NCI-H1048 (cell line): Measurements from ENCODE around the gene RPAIN.

Experiments used
- DNase-seq: peaks from one replicate; lab custom pipeline; 2025; lab: John Stamatoyannopoulos, UW

The RPAIN gene, protein sequence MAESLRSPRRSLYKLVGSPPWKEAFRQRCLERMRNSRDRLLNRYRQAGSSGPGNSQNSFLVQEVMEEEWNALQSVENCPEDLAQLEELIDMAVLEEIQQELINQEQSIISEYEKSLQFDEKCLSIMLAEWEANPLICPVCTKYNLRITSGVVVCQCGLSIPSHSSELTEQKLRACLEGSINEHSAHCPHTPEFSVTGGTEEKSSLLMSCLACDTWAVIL

DNA sequence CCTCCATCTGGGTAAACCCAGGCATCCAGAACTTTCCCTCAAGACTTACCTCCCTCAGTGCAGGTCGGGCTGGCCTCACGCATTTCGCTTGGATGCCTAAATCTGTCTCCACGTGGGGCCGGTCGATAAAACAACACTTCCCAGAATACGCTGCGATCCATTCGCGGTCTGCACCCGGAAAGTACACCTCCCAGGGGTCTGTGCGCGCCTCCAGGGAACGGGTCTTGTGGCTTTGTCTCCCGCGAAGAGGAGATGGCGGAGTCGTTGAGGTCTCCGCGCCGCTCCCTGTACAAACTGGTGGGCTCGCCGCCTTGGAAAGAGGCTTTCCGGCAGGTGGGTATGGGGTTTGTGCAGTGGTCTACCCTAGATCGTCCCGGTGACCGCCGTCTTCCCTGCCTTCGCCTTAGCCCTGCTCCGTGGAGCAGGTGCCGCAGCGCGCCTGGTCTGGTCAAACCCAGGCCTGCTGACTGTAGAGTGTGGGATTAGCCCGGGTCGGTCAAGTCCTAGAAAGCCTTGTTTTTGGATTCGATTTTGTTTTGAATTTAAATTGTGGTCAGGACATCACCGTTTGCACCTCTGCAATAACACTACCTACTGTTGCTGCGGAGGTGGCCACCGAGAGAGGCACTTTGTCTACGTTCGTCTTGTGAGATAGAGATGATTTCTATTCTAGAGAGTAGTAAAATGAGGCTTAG lies at the start of gene RPAIN:
RPAIN (plus strand) TSS at position 224 of the 695 bp plus-strand sequence; CDS start at position 253, 29 bp downstream.
- DNase-seq = peak; percentile 86

DNA sequence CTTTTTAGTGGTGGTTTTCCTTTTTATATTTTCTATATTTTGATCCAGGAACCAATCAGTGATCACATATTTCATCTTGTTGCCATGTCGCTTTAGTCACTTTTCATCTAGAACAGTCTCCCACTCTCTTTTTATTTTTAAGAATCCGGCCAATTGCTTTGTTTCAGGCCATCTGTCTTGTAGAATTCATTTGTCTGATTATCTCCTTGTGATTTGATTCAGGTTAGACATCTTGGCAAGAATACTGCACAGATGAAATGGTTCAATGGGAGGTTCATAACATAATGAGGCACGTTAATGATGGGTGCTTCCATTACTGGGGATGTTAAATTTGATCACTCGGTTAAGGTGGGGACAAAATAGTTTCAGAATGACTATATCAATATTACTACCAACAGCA lies 49.6 kb upstream of the RPAIN start:
- no peak for DNase-seq

DNA sequence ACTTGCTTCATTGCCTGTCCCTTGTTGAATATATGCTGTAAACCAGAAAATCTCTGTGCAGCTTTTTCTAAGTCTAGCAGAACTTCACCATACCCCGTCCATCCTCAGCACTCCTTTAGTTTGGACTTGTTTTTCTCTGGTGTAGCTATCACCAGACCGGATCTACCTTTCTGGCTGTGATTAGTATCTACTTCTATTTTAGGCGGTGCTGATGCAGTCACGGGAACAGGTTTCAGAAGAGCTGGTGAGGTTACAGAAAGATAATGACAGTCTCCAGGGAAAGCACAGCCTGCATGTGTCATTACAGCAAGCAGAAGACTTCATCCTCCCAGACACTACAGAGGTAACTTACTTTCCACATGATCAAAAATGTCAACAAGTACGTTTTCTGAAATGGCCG lies 46.9 kb upstream of the RPAIN start:
- DNase-seq = no peak

DNA sequence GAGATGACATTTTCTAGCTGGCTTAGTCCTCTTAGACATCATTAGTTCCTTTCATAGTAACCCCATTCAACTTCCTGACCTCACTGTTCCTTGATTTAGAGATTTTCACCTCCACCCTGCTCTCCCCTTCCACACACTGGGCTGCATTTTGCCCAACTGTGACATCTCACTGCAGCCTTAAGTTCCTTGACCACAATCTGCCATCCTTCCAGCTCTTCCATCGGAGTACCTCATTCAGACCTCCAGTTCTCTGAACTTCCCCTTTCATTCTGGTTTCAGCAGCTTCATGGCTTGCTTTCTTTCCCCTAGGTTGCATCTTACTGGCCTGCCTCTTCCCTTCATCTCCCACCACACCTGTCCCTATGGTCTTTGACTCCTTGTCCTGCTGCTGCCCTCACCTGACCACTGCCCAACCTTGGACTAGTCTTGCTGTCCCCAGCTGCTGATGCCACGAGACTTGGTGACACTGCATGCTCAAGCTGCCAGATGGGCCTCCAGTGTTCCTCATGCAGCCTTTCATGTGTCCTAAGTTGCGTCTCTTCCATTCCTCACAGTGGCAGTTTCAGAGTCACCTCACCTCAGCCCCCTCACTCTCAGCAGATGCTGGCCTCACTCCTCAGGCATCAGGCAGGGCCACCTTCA lies 41.3 kb upstream of the RPAIN start:
- DNase-seq = no peak

DNA sequence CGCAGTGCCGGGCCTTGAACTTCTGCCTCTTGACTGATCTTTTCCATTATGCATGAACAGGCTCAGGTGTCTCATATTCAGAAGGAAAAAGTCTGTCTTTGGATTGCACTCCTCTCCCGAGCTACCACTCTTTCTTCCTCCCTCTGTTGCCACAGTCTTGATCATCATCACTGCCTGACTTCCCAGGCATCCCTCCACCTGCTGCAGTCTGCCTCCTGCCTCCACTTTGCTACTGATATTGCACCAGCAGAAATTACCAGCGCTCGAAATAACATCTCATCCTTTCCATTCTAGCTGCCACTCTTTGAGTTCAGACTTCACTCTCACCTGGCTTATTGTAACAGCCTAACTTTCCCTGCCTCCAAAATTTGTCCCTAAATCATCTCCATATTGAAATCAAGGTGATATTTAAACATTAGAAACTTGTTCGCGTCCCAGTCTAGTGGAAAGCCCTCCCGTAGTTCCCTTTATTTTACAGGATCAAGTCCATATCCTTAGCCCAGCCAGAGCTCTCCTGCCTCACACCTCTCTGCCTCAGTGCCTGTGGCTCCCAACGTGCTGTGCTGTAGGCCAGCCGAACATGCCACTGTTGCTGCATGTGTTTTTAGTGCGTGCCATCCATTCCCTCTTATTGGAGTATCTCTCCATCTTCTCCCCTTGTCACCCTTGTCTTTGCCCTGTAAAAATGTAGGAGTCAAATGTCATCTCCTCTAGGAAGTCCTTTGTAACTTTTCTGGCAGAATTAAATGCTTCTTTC lies 40.5 kb upstream of the RPAIN start:
- DNase-seq = no peak

DNA sequence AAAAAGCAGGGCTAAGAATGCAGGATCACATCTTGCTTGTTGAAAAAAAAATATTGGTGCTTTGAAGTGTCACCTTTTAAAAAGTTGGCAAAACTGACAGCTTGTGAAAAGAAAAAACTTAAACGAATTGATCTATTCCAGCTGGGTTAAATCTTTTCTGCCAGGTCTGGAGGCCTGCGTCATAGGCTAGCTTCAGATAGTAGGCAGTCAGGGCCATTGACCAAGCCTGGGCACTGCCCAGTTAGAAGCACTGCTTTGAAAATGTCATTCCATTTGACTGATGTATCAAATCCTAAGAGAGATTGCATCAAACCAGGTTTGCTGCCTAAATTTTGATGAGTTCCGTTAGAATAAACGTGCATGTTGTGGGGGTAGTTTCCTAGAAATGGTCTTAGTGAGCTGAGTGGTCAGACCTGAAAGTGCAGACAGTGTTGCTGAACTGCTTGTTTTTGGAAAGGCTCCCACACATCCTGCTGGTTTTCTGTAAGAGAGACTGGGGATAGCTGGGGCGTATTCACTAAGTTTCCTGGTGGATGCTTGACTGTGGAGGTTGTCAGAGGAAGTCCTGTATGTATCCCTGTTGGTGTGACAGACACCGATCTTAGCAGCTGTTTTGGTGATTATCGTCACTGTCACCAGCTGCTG lies 39.4 kb upstream of the RPAIN start:
- DNase-seq = no peak

DNA sequence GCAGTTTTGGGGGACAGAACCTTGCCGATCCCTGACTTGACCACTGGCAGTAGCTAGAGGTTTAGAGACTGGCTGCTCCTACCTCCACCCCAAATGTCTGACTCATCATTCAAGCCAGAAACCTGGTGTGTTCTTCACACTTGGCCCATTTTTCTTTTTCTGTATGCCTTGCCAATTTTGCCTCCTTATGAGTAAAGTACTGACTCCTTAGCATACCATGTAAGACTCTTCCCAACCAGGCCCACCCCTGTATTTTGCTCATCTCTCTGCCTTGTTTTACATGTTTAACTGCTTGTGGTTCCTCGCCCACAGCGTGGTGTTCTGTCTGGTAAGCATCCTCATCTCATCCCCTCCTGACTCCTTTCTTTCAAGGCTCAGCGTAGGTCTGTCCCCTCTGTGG lies 38.4 kb upstream of the RPAIN start:
- no peak for DNase-seq

DNA sequence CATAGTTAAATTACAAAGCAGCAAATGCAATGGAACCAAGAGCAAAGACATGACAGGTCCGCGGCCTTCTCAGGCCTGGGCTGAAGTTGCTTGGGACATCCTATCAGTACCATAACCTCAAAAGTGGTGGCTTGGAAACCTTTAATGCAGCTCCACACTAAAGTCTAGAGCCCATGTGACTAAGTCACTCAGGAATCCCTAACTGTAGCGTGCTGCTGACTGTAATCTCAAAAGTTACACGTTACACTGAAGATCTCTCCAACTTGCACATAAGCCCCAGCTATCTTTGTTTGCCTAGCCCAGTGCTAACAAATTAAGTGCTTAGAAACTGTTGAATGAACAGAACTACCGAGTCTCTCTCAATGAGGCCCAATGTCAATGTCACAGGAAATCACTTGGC lies 28.3 kb upstream of the RPAIN start:
- DNase-seq = no peak

DNA sequence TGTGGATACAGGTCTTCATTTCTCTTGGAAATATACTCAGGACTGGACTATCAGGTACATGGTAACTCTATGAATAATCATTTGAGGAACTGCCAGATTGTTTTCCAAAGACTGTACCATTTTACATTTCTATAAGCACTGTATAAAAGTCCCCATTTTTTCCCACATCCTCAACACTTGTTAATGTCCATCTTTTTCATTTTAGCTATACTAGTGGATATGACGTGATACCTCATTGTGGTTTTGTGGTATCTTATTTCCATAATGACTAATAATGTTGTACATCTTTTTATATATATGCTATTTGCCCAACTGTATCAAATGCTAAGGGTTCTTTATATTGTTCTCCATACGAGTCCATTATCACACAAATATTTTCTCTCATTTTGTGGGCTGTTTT lies 23.4 kb upstream of the RPAIN start:
- no peak for DNase-seq

DNA sequence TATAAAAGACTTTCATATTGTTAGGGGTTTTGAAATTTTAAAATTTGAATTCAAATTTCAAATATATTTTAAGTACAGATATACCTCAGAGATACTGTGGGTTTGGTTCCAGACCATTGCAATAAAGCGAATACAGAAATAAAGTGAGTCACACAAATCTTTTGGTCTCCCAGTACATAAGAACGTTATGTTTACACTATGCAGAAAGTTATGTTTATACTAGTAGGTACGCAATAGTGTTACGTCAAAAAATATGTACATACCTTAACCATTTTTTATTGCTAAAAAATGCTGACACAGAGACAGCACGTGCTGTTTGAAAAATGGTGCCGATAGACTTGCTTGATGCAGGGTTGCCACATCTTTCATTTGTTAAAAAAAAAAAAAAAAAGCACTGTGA lies 20.2 kb upstream of the RPAIN start:
- DNase-seq = no peak

DNA sequence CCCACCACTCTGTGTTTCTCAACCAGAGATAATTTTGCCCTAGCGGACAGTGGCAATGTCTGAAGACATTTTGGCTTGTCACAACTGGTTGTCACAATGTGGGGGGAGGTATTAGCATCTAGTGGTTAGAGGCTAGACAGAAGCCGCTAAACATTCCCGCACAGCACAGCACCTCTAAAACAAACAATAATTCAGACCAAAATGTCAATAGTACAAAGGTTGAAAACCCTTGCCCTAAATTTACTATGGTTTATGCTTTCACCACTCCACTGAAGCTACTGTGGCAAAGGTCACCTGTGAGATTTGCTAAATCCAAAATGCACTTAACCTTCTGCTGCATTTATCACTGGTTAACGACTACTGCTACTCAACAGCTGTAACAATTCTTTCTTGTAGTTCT lies 14.6 kb upstream of the RPAIN start:
- no peak for DNase-seq

DNA sequence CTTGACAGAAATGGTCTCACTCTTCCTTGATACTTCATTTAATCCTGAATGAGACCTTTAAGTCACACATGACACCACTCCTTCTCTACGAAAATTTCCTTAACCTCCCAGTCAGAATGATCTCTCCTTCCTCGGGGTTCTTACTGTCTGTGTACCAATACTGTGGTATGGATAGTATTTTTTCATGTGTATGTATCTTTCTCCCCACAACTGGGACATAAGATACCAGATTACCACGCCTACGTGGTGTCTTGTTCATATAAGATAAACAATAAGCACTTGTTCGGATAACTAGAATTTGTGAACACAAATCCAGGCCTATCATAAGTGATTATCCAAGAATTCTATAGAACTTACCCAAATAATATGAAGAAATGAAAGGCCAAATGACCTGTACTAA lies 11.8 kb upstream of the RPAIN start:
- DNase-seq = no peak

DNA sequence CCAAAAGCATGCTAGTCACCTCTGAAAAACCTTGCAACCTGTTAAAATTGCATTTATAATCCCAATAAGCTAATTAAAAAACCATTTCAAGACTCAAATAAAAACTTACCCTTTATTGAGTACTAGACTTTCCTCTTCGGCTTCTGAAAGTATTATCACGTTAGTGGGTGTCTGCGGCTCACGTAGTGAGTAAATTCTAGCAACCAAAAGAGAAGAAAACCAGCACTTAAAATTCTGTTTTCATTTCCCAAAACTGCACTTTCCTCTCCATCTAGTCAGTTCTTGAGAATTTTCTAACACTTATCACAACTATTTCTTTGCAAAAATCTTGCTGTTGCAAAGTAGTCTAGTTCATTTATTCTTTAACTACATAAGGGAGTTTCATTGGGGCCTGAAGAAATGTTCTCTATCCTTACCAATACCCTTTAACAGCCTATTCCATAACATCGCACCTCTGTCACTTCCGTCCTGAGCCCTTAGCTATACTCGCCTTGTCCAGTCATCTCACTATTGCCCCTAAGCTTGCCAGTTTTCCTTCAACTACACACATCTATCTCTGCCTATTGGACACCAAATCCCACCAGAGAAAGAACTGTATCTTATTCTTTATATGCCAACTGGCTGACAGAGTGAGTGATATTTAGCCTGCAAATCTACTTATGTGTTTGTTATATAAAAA lies 9.2 kb upstream of the RPAIN start:
- no peak for DNase-seq

DNA sequence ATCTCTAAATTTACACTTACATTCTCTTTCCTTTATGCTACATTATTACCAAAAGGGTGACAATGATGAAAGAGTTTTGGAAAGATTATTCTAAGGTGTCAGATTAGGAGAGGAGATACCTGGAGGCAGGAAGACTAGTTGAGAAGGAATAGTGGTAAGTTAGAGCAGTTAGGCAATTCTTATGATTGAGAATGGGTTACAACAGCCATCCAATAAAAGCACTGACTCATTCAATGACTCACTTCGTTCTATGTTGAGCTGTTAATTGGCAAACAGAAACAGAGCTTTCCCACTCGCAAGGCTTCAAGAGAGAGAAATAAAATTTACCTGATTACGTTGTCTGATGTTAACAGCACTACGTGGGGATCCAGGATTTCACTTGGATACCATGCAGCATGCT lies 6.3 kb upstream of the RPAIN start:
- DNase-seq = no peak

DNA sequence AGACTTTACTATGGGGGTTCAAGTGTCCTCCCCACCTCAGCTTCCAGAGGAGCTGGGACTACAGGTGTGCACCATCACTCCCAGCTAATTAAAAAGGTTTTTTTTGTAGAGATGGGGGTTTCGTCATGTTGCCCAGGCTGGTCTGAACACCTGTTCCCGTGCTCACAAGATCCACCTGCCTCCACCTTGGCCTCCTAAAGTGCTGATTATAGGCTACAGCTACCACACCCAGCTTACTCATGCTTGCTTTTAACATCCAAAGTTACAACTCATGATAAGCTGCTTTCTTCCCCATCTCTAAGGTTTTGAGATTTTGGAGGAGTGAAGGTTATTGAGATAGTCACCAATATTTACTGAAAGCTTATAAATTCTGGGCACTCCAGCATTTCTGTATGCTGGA lies 3.1 kb upstream of the RPAIN start:
- DNase-seq = no peak

DNA sequence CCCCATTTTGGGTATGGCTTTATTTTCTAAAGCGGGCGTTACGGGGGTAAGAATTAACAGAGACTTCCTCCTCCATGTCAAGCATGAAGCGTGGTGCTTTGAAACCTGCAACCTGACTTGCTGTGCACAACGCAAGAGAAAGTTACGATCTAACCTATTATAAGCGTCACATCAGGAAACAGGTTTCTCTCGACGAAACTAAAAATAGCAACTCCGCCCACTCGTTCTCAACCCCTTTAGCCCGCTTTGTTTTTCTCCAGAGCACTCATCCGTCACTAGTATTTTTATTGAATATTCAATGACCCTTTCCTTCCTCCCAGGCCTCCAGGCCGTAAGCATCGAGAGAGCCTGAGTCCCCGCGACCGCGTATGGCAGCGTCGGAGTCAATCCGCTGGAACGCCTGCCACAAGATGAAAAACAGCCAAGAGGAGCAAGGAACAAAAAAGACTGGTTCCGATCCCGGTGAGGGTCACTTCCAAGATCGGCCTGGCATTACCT lies 1.1 kb upstream of the RPAIN start:
- no peak for DNase-seq

DNA sequence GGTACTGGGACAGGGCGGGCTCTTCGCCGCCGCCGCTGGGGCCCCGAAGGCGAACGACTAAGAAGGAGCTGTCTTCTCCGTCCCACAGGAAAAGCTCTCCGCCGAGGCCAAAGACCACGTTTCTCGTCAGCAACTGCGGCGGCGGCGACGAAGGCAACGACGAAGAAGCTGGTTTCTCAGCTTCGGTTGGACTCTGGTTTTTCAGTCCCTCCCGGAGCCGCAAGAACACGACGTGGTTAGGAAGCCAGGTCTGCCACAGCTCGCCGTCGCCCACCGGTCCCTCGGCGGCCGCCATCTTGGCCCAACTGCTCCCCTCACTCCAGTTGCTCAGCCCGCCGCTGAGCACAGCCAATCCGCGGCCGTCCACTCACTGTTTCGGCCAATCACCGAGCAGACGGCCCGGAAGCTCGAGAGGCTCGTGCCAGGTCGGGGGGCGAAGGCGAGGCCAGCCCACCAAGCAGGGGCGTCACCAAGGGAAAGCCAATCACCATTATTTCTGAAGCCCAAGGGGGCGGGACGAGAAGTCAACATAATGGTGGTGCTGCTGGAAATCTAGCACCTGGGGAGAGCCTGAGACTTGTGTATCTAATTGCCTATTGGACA lies 525 bp upstream of the RPAIN start, which contains the start of gene NUP88:
NUP88 (minus strand) TSS at position 307 of the 603 bp plus-strand sequence; CDS start at position 295, 12 bp downstream.
- peak; percentile 86 for DNase-seq

DNA sequence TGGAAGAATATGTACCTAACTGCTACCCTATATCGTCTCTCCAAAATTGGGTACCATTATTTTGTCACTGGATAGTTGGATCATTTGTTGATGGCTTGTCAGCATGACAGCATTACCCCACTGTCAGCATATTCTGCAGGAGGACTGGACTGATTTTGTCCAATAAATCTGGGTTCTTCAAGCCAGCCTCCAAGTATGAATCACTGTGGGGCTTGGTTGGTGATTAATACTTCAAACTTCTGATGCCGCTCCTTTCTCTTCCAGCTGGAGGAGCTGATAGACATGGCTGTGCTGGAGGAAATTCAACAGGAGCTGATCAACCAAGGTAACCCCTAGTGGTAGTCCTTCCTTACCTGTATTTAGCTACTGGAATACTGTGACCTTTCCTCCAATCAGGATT lies 2.5 kb downstream of the RPAIN start:
- no peak for DNase-seq

DNA sequence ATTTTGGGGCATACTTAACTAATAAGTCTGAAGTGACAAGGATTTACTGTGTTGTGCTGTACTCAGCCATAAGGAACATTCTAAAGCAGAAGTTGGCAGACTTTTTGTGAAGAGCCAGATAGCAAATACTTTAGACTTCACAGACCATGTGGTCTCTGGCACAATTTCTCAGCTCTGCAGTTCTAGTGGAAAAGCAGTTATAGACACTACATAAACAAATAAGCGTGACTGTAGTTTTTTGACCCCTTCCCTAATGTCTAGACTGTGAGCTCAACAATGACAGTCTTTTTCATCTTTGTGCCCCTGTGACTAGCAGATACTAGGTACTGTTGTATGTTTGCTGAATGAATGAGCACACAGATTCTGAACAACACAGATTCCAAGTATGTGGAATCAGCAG lies 4.9 kb downstream of the RPAIN start:
- no peak for DNase-seq

DNA sequence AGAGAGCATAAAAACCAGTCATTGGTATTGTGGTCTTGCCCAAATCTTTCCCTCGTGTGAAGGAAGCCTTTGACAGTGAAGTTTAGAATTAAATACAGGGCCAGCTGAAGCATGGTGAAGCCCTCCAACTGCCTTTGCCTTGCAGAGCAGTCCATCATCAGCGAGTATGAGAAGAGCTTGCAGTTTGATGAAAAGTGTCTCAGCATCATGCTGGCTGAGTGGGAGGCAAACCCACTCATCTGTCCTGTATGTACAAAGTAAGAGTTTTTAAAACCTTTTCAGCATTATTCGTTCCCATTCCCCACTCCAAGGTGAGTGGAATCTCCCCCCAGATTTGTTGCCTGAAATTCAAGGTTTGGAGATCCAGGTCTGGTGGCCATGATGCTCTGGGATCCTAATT lies 5.8 kb downstream of the RPAIN start:
- DNase-seq = no peak
